GM23248 (cell line): Measurements from ENCODE around the gene MTA3. TPM values are rescaled to one million over a fixed set of nuclear protein-coding genes. Genes with fewer than 3 reads are reported as not detected.
"Not testable (repeated sequence)": the region's sequence is repeated elsewhere in the genome, so short reads cannot be mapped to it uniquely, and the experiment has no call there.

ENCODE experiments used
- DNase-seq: peaks from one replicate; pipeline ENCODE4 v3.0.0-alpha.2; 2015
- H2AFZ ChIP-seq: fragments of 200-600 bp; sonication (generic); 2 replicates; pipeline ENCODE4 v1.6.1; 2016; ENCODE audit warnings: antibody characterized with exemption
- H3F3A ChIP-seq: fragments of 200-600 bp; sonication (generic); 2 replicates; pipeline ENCODE4 v1.6.1; 2016; ENCODE audit warnings: mild to moderate bottlenecking, antibody characterized with exemption, mixed run types; ENCODE audit not compliant: insufficient read depth
- H3K27ac ChIP-seq: fragments of 200-600 bp; sonication (generic); 2 replicates; pipeline ENCODE4 v1.5.1; 2016; ENCODE audit warnings: mild to moderate bottlenecking
- H3K27me3 ChIP-seq: fragments of 200-600 bp; sonication (generic); replicated peaks from 2 replicates; pipeline ENCODE4 v1.6.1; 2016; ENCODE audit warnings: mild to moderate bottlenecking; ENCODE audit not compliant: insufficient read depth
- H3K36me3 ChIP-seq: fragments of 200-600 bp; sonication (generic); 2 replicates; pipeline ENCODE4 v1.6.1; 2016; ENCODE audit warnings: low read depth, mild to moderate bottlenecking
- H3K4me1 ChIP-seq: fragments of 200-600 bp; sonication (generic); 2 replicates; pipeline ENCODE4 v1.6.1; 2016; ENCODE audit warnings: mild to moderate bottlenecking; ENCODE audit not compliant: insufficient read depth
- H3K4me2 ChIP-seq: fragments of 200-600 bp; sonication (generic); one replicate; pipeline ENCODE4 v1.6.1; 2016; ENCODE audit warnings: mild to moderate bottlenecking; ENCODE audit not compliant: unreplicated experiment
- H3K4me3 ChIP-seq: fragments of 200-600 bp; sonication (generic); 2 replicates; pipeline ENCODE4 v1.5.1; 2016; ENCODE audit warnings: mild to moderate bottlenecking
- H3K79me2 ChIP-seq: fragments of 200-600 bp; sonication (generic); 2 replicates; pipeline ENCODE4 v1.6.1; 2016; ENCODE audit warnings: mild to moderate bottlenecking; ENCODE audit not compliant: insufficient read depth
- H3K9ac ChIP-seq: fragments of 200-600 bp; sonication (generic); 2 replicates; pipeline ENCODE4 v1.6.1; 2016; ENCODE audit warnings: mild to moderate bottlenecking
- H3K9me2 ChIP-seq: fragments of 200-600 bp; sonication (generic); 2 replicates; pipeline ENCODE4 v1.6.1; 2016; ENCODE audit warnings: mixed run types, mild to moderate bottlenecking, moderate library complexity; ENCODE audit not compliant: insufficient read depth
- H3K9me3 ChIP-seq: fragments of 200-600 bp; sonication (generic); one replicate; pipeline ENCODE4 v1.6.1; 2017; ENCODE audit warnings: low read depth
- H4K20me1 ChIP-seq: fragments of 200-600 bp; sonication (generic); 2 replicates; pipeline ENCODE4 v1.6.0; 2016; ENCODE audit not compliant: insufficient read depth
- EZH2 ChIP-seq: fragments of 200-600 bp; sonication (generic); IDR thresholded peaks from 2 replicates; pipeline ENCODE4 v1.6.1; 2018; ENCODE audit warnings: antibody characterized with exemption, mild to moderate bottlenecking; ENCODE audit not compliant: insufficient read depth, poor library complexity, severe bottlenecking
- EZH2phosphoT487 ChIP-seq: fragments of 200-600 bp; sonication (generic); IDR thresholded peaks from 2 replicates; pipeline ENCODE4 v1.6.1; 2018; ENCODE audit warnings: antibody characterized with exemption, moderate library complexity, mild to moderate bottlenecking, low read depth; ENCODE audit not compliant: insufficient read depth
- WGBS, 2 experiments: methylation state at CpG; one replicate each; pipeline ENCODE4 v1.1.6; 2015 to 2017; ENCODE audit warnings: low lambda C conversion rate in 2 of 2, low coverage in 1 of 2; ENCODE audit errors: missing lambda C conversion rate in 2 of 2; 5-methylcytosine and 5-hydroxymethylcytosine counted together
- in situ Hi-C: fragments of 300-500 bp; cut with MboI; formaldehyde crosslinking; loops from 2 replicates; pipeline ENCODE4 v1.15.0; 2020
- polyA plus RNA-seq: library from polyadenylated mRNA; unstranded; fragments of >200 nt; fragmentation: Nextera tagmentation; extraction: Ambion mirVana; gene quantifications from 2 replicates; pipeline ENCODE4 v1.2.1, GENCODE V29; 2016
- total RNA-seq: library from RNA; depleted of rRNA; stranded (reverse); fragments of >200 nt; shearing (Covaris generic); gene quantifications from 2 replicates; pipeline ENCODE4 v1.2.3, GENCODE V29; 2014

The MTA3 gene
- total and polyA plus RNA-seq, 2 experiments from 2014 or later, result 25.7 to 29.7 TPM

- H3K4me2 ChIP-seq, result no peak overlapping the region
- DNase-seq, result no peak
- H4K20me1 ChIP-seq, result no peaks in the 10 kb centered on the region; the same call in 1 of the 2 replicates
- peaks cover 26% of the 10 kb centered on the region for H3F3A ChIP-seq
- no peak for TF ChIP-seq EZH2
- no peak for TF ChIP-seq EZH2phosphoT487
- no peaks in the 10 kb centered on the region for H3K9me3 ChIP-seq
- no peak overlapping the region for H2AFZ ChIP-seq
- H3K79me2 ChIP-seq, result 0 out of 2 replicates have a peak, but pooled peaks cover 10% of the 10 kb centered on the region
- in situ Hi-C loops, result no loop called here
- H3K27ac ChIP-seq, result no peak overlapping the region
- H3K36me3 ChIP-seq, result no peaks in the 10 kb centered on the region
- peaks cover 17% of the 10 kb centered on the region for H3K4me1 ChIP-seq
- H3K27me3 ChIP-seq, result no peaks in the 10 kb centered on the region
- H3K4me3 ChIP-seq, result no peak overlapping the region
- 85 to 89% methylated on average over 5 of the region's 5 CpGs for WGBS, 2 experiments
- H3K9ac ChIP-seq, result no peak overlapping the region
- H3K9me2 ChIP-seq, result no peaks in the 10 kb centered on the region
Observed at GRCh38 chr2:42622943-42623676, 54.7 kb downstream of the MTA3 start.

GRCh38 chr2:42624047-42624446 is 55.6 kb downstream of the MTA3 start:
- H2AFZ ChIP-seq, result no peak overlapping the region
- no peaks in the 10 kb centered on the region for H3K9me2 ChIP-seq
- H3K36me3 ChIP-seq, result no peaks in the 10 kb centered on the region
- H3K9me3 ChIP-seq, result no peaks in the 10 kb centered on the region
- DNase-seq, result no peak
- H3K79me2 ChIP-seq, result 0 out of 2 replicates have a peak, but pooled peaks cover 10% of the 10 kb centered on the region
- H3F3A ChIP-seq, result peaks cover 18% of the 10 kb centered on the region; the same call in 1 of the 2 replicates
- H3K4me3 ChIP-seq, result no peak overlapping the region
- H3K9ac ChIP-seq, result no peak overlapping the region
- H3K4me1 ChIP-seq, result peaks cover 8% of the 10 kb centered on the region
- 98 to 100% methylated on average over 2 of the region's 2 CpGs for WGBS, 2 experiments
- no peak overlapping the region for H3K4me2 ChIP-seq
- in situ Hi-C loops, result no loop called here
- no peaks in the 10 kb centered on the region; the same call in 1 of the 2 replicates for H4K20me1 ChIP-seq
- H3K27ac ChIP-seq, result no peak overlapping the region
- no peak for TF ChIP-seq EZH2phosphoT487
- no peak for TF ChIP-seq EZH2
- H3K27me3 ChIP-seq, result no peaks in the 10 kb centered on the region

GRCh38 chr2:42628024-42628423 is 59.6 kb downstream of the MTA3 start:
- H2AFZ ChIP-seq, H3K9ac ChIP-seq, H4K20me1 ChIP-seq, DNase-seq, H3K36me3 ChIP-seq, H3K9me3 ChIP-seq, H3K27ac ChIP-seq, in situ Hi-C loops, H3K9me2 ChIP-seq, H3K4me2 ChIP-seq, H3F3A ChIP-seq, H3K27me3 ChIP-seq, H3K4me1 ChIP-seq, H3K4me3 ChIP-seq: not testable (repeated sequence)
- 0 out of 2 replicates have a peak, but pooled peaks cover 18% of the 10 kb centered on the region for H3K79me2 ChIP-seq
- WGBS, 2 experiments, result 97% methylated on average over 10 of the region's 10 CpGs

DNA sequence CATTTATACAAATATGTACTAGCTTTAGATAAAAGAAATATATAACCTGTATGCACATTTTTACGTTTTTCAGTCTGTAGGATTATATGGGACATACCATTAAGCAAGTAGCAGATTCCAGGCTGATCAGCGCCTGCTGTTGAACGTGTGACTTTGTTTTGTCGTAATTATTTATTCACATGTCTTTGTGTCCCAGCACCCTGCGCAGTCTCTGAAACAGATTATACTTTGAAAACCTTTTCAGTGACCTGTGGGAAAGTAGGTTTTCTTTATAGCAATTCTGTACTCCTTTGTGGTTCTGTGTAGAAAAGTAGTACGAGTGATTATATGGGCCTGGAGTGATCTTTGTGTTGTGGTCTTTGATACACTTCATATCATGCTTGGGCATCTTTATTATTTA is 68.5 kb downstream of the MTA3 start:
- Histone ChIP-seq H3F3A (no peaks in the 10 kb centered on the region), H4K20me1 (no peaks in the 10 kb centered on the region), H3K4me1 (no peaks in the 10 kb centered on the region), H3K9me2 (no peaks in the 10 kb centered on the region), H3K36me3 (peaks cover 5% of the 10 kb centered on the region; the same call in 1 of the 2 replicates), H3K4me2 (no peak overlapping the region), H2AFZ (no peak overlapping the region), H3K9ac (no peak overlapping the region), H3K79me2 (no peaks in the 10 kb centered on the region; the same call in 1 of the 2 replicates), H3K4me3 (no peak overlapping the region), H3K27me3 (no peaks in the 10 kb centered on the region), H3K9me3 (no peaks in the 10 kb centered on the region), H3K27ac (no peak overlapping the region)
- DNase-seq, result no peak
- TF ChIP-seq EZH2phosphoT487 (no peak), EZH2 (no peak)
- 87 to 89% methylated on average over 6 of the region's 6 CpGs for WGBS, 2 experiments
- in situ Hi-C loops, result no loop called here
